Bone marrow (tissue), 2 donors: Measurements from ENCODE around the gene SLC9A5.

Experiments
- DNase-seq, 2 donors: peaks; one replicate each; lab custom pipeline; 2025; lab: John Stamatoyannopoulos, UW

Gene SLC9A5, protein sequence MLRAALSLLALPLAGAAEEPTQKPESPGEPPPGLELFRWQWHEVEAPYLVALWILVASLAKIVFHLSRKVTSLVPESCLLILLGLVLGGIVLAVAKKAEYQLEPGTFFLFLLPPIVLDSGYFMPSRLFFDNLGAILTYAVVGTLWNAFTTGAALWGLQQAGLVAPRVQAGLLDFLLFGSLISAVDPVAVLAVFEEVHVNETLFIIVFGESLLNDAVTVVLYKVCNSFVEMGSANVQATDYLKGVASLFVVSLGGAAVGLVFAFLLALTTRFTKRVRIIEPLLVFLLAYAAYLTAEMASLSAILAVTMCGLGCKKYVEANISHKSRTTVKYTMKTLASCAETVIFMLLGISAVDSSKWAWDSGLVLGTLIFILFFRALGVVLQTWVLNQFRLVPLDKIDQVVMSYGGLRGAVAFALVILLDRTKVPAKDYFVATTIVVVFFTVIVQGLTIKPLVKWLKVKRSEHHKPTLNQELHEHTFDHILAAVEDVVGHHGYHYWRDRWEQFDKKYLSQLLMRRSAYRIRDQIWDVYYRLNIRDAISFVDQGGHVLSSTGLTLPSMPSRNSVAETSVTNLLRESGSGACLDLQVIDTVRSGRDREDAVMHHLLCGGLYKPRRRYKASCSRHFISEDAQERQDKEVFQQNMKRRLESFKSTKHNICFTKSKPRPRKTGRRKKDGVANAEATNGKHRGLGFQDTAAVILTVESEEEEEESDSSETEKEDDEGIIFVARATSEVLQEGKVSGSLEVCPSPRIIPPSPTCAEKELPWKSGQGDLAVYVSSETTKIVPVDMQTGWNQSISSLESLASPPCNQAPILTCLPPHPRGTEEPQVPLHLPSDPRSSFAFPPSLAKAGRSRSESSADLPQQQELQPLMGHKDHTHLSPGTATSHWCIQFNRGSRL

DNA sequence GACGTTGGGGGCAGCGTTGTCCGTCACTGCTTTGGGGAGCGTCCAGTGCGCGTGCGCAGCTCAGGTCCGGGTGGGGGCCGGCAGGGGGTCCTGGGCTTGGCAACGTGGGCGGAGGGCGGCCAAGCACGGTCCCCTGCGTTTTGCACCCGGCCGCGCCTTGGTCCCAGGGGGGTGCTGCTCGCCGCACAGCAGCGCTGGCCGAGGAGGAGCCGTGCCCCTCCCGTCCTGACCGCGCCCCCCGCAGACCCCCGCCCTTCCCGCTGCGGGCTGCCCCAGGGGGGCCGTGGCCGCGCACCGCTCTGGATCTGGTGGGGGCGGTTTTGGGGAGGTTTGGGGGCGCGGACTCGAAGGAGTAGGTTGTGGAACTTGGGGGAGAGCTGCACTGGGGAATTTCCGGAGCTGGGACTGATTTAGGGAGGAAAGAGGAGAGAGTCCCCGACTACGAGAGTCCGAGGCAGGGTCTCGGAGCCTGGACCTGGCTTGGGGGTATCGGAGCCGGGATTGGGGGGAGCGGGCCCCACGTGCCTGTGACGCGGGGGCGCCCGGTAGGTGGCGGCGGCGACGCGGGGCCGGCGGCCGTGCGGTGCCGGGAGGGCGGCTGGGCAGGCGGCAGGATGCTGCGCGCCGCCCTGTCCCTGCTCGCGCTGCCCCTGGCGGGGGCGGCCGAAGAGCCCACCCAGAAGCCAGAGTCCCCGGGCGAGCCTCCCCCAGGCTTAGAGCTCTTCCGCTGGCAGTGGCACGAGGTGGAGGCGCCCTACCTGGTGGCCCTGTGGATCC, at the start of gene SLC9A5:
Gene SLC9A5 (plus strand): TSS at position 579 of the 777 bp plus-strand sequence. CDS start 36 bp downstream, at position 615.
- no peak for DNase-seq

DNA sequence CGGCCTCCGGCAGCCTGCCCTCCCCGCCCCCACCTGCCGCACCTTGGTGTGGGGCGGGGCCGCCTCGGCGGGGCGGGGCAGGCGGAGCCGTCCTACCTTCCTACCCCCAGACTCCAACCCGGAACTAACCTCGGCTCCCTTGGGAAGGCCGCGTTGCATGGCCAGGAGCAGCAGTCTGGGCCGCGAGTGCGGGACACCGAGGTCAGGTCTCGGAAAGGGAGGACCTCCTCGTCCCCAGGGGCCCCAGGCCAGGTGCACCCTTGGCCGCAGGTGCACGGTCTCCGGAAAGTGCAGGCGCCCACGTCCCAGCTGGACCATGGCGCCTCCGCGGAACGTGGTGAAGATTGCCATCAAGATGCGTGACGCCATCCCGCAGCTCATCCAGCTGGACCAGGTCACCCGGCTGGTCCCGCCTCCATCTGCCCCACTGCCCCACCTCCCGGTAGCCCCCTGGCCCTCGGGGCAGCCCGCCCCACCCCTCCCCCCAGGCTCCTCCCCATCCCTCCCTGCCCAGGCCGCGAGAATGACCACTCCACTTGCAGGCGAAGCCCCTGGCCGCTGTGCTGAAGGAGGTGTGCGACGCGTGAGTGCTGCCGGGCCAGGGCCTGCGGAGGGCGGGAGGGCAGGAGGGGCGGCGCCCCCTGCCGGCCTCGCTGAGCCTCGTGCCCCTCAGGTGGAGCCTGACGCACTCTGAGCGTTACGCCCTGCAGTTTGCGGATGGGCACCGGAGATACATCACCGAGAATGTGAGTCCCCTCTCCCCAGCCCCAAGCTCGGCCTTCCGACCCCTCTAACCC, 49.6 kb upstream of the SLC9A5 start, which contains the start of gene ELMO3:
Gene ELMO3 (plus strand): TSS at position 121 of the 797 bp plus-strand sequence. CDS start 196 bp downstream, at position 317.
- no peak for DNase-seq

DNA sequence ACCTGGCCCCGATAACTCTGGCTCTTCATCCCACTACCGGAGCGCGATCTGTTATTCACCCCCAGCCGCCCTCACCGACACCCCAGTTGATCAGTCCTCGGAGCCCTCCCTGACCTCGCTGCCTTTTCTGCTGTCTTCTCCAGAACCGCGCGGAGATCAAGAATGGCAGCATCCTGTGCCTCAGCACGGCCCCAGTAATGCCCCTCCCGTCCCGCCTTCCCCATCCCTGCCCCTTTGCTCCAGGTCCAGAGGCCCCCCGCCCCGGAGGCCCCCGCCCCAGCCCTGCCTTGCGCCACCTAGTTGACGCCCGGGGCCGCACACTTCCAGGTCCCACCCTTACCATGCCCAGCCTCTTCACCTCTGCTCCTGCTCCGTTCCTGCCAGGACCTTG, 49.0 kb upstream of the SLC9A5 start:
- no peak for DNase-seq

DNA sequence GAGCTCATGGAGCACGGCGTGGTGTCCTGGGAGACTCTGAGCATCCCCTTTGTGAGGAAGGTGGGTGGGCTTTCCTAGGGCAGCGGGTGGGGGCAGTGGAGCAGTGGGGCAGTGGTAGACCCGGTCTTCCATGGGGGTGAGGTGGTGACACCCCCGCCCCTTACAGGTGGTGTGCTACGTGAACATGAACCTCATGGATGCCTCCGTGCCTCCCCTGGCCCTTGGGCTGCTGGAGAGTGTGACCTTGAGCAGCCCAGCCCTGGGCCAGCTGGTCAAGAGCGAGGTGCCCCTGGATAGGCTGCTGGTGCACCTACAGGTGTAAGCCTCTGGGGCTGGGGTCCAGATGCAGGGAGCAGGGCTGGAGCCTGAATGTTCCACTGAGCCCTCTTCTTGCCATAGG, 48.3 kb upstream of the SLC9A5 start:
- no peak for DNase-seq

DNA sequence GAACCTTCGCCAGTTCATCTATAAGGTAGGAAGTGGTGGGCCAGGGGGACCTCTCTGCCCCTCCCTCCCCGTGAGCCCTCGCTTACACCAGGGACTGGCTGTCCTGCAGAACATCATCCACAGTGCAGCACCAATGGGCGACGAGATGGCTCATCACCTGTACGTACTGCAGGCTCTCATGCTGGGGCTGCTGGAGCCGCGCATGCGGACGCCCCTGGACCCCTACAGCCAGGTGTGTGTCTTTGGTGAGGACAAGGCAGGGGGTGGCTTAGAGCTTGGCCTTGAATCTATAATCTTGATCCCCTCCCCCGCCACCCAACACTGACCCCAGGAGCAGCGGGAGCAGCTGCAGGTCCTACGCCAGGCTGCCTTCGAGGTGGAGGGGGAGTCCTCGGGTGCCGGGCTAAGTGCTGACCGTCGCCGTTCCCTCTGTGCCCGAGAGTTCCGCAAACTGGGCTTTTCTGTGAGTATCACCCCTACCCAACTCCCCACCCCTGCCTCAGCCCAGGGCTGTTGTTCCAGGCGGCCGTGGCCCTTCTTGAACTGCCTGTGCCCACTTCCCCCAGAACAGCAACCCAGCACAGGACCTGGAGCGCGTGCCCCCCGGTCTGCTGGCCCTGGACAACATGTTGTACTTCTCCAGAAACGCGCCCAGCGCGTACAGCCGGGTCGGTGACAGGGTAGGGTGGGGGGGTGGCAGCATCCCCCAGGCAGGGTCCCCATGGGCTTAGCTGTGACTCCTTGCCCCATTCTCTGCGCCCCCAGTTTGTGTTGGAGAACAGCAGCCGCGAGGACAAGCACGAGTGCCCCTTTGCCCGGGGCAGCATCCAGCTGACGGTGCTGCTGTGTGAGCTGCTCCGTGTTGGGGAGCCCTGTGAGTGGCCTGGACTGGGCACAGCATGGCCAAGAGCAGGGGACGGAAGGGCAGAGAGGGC, 47.1 kb upstream of the SLC9A5 start:
- DNase-seq = no peak

DNA sequence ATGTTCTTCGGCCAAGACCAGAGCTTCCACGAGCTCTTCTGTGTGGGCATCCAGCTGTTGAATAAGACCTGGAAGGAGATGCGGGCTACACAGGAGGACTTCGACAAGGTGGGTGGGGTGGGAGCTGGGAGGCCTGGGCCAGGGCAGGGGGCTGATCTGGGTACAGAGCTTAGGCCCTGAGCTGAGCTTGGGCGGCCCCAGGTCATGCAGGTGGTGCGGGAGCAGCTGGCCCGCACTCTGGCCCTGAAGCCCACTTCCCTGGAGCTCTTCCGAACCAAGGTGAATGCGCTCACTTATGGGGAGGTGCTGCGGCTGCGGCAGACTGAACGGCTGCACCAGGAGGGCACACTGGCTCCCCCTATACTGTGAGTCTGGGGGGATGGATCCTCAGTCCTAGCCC, 46.4 kb upstream of the SLC9A5 start:
- DNase-seq = no peak

DNA sequence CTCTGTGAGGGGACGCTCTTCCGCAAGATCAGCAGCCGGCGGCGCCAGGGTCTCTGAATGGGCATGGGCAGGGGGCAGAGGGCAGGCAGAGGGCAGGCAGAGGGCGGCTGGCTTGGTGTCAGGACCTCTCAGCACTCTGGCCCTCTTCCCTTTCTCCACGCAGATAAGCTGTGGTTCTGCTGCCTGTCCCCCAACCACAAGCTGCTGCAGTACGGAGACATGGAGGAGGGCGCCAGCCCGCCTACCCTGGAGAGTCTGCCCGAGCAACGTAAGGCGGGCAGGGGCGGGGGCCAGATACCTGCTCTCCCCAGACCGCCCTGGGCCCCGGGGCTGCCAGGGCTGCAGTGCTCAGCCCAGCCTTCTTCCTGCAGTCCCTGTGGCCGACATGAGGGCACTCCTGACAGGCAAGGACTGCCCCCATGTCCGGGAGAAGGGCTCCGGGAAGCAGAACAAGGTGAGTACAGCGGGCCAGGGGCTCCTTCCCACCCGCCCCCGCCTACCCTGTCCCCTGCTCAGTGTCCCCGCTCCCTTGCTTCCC, 45.8 kb upstream of the SLC9A5 start:
- DNase-seq = no peak

DNA sequence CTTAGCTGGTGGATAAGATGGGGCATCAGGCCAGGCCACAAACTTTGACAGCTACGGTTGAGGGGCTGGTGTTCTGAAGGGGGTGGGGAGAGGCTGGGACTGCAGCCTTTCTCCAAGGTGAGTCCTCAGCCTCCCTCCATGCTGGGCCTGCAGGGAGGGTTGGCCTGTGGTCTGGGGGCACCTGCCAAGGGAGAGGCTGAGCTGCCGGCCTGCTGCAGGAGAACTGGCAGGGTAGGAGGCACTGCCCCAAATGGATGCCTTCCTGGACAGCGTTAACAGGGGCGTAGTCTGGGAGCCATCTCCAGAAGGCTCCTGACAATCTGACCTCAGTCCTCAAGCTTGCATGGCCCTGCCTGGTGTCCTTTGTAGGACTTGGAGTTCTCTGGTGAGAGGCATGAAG, 44.7 kb upstream of the SLC9A5 start:
- no peak for DNase-seq

DNA sequence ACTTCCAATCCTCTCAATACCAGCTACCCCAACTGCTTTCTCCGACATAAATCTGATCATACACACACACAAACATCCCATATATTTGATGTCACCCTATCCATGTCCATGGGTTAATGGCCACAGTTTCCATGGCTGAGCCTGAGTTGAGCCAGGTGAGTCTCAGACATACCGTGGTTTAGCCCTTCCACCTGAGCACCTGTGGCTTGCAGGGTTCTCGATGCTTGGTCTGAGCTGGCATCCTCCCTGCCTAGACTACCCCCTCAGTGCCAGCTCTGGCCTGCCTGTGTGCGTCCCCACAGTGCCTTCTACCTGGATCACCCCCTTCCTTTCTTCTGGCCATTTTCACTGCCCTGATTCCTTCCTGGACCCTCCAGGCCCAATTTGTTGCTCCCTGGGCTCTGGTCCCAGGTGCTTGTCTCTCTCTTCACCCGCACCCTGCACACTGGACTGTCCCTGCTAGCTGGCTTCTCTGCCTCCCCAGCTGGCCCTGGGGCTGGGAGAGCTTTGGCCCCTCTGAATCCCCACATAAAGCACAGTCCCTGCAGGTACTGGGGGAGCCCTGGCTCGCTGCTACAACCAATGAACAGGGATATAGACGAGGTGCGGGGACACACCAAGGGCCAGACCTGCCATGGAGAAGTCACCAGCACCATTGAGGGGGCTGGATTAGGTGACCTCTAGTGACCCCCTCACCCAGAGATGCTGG, 42.5 kb upstream of the SLC9A5 start:
- DNase-seq = no peak

DNA sequence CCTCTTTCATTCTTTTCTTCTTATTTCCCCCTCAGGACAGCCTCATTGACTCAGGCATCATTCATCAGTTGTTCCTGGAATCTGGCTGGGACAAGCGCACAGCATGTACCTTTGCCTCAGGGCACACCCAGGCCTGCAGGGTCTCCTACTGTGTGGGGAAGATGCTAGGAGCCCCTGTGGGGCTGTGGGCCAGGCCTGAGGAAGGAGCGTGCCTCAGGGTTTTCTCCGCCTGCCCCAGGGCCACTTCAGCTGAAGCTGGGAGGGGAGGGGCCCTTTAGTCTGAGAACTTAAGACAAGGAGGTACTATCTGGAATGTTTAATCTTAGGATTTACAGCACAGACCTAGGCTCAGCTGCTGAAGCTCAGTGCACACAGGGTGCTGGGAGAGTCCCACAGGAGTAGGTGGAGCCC, 41.9 kb upstream of the SLC9A5 start:
- no peak for DNase-seq

DNA sequence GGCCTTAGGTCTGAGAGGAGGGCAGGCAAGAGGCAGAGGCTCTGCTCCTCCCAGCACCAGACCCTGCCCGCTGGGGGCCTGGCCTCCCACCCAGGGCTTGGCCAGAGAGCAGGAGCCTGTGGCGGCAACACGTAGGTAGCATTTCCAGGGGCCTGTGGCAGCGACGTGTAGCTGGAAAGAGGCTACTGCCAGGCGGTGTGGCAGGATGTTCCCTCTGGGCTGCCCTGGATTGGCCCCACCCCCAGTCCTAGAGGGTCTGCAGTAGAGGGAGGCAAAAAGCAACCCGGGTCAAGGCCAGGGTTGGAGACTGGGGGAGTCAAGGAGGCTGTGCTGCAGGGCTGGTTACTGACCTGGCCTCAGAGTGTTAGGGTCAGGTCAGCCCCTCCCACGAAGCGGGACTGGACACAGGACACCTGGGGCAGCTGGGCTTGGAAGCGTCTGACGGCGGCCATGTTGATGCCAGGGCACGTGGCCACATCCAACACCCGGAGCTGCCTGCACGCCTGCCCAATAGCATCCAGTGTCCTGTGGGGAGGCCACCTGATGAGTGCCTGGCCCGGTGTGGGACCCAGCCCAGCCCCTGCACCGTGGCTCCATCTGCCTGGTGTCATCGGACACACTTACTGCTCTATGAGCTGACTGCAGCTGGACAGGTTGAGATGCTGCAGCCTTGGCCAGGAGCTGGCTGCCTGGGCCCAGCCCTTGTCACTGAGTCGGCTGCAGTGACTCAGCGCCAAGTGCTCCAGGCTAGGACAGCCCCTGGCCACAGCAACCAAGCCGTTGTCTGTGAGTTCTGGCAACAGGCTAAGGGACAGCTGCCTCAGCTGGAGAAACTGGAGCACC, 41.3 kb upstream of the SLC9A5 start:
- no peak for DNase-seq

DNA sequence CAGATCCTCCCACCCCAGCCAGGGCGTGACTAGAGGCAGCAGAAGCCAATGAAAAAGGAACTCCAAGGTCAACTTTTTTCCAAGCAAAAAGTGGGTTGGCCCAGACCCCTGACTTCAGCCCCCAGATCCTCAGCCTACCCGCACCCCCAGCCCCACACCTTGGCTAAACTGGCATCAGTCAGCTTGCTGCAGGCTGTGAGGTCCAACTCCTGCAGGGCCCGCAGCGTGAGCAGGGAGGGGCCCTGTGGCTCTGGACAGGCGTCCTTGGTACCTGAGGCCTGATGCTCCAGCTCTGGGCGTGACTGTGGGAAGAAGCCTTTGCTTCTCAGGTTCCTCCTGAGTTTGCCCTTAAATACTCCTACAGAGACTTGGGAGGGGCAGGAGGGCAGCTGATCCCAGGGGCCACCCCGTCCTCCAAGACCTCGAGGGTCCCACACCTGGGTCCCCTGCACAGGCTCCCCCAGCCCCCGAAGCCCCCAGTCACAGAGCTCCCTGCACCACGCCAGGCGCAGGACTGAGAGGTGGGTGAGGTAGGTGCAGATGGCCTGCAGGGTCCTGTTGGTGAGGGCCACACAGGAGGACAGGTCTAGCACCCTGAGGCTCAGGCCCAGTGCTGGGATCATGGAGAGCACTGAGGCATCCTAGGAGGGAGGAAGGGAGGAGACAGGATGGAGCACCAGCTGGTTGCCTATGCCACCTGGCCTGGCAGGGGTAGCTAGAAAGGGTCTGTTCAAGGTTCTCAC, 40.5 kb upstream of the SLC9A5 start:
- DNase-seq = no peak

DNA sequence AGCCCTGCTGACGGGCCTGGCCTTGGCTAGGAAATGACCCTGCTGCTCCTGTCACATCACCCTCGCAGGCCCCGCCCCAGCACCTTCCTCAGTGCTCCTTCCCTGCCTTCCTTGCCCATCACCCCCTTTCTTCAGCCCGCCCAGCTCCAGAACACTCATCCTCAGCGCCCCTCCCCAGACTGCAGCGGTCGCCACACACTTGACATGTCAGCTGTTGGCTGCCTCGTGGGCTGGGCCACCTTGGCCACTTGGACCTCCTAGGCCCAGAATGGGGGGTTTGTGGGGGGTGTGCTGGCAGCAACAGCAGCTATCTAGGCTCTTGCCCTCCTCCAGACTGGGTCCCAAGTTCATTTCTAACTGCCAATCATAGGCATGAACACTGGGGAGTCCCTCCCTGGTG, 39.2 kb upstream of the SLC9A5 start:
- no peak for DNase-seq

DNA sequence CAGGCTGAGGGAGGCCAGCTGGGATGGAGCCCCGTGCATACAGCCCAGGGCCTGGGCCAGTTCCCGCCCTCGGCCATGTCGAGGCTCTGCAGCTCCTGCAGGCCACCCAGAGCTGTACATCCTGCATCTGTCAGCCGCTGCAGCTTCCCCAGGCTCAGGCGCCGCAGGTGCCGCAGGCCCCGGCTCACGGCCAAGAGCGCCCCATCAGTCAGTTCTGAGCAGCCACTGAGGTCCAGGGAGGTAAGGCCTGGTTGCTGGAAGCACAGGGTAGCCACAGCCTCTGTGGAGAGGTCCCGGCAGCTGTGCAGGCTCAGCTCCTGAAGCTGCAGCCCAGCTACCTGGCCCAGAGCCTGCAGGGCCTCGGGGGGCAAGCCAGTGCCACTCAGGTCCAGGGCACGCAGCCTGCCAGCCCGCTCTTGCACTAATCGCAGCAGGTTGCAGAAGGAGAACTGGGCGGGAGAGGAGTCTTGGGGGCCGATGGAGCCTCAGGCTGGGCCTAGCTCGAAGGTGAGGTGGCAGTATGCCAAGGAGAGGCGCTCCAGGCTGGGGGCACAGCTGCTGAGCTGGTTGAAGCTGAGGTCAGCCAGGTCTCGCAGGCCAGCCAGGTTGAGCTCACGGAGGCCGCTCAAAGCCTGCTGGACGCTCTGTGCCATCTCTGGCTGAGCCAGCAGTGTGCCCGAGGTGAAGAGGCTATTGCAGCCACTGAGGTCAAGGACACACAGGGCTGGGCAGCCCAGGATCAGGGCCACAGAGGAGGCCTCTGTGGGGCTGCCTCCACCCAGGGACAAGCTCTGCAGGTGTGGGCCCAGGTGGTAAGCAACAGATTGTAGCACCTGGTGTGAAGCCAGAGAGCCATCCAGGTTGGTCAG, 38.5 kb upstream of the SLC9A5 start:
- DNase-seq = no peak

DNA sequence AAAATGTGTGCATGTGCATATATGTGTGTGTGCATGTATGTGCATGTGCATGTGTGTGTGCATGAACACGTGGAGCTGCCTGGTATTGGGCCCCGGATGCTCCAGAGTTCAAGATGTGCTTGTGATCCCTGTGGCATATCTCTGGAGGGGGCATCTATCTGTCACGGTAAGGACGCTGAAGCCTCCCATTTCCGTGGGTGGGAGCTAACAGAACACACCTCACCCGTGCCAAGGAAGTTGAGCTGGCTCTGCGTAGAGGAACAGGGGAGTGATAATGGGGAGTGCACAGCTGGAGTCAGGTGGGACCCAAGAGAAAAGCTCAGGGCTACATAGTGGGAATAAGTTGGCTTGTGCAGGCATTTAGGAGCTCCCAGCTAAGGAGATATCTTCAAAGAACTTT, 37.1 kb upstream of the SLC9A5 start:
- no peak for DNase-seq

DNA sequence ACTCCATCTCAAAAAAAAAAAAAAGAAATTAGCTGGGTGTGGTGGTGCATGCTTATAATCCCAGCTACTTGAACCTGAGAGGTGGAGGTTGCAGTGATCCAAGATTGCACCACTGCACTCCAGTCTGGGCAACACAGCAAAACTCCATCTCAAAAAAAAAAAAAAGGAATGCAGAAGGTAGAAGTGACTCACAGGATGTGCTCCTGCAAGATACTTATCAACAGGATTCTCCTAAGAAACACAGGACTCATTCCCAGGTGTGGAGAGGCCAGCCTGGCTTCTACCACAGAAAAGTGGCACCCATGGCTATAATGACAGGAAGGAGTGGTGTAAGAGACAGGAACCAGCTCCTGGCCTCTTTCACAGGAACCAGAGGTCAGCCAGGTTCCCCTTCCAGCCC, 36.0 kb upstream of the SLC9A5 start:
- DNase-seq = no peak
